ENCODE results near the gene RUNX2. TPM values are rescaled to one million over a fixed set of nuclear protein-coding genes. Genes with fewer than 3 reads are reported as not detected.

RUNX2 gene
- total and polyA plus RNA-seq, 3 experiments from 2014 or later: 16.1 to 25.8 (median 25.3) TPM

DNA sequence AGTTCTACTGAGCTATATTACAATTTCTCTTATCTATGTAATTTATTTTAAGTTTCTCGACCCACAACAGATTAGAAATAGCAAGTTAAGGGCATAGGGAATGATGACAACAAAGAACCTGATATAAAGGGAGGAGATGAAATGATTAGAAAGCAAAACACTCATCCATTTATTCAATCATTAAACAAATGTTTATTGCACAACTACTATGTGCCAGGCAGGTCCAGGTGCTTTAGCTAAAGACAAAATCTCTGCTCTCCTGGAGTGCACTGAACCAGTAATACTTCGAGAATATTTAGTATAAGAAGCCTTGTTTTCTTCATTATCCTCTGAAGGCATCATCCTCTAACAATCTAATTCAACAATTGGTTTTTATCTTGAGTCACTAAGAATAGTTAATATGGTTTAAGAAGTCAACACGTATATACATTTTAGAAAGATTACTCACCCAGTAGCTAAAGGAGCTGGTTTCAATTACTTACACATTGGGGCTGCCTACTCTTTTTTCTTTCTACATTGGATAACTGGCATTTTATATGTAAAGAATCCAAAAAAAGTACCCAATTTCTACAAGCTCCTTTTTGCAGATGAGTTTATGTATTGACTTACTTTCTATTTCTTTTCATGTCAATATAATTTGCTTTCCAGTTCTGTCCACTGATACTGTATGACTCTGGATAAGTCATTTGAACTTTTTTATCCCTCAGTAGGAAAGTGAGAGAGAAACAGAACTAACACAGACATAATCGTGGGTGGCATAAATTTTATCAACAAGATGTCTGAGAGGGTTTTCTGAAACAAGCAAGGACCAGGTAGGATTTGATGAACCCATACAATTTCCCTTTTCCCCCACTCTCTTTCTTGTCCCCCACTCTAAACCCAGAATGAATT is 375.0 kb downstream of the RUNX2 start:
- Histone ChIP-seq H3K36me3 (ENCODE audit: insufficient read depth, low read length) (no peaks in the 10 kb centered on the region), H3K9me3 (ENCODE audit: low read length) (no peaks in the 10 kb centered on the region), H3K4me3 (ENCODE audit: low read length) (no peak overlapping the region), H3K27me3 (ENCODE audit: insufficient read depth, low read length, poor library complexity, severe bottlenecking) (no peaks in the 10 kb centered on the region), H3K27ac (ENCODE audit: low read depth, low read length) (no peak overlapping the region), H3K4me1 (ENCODE audit: insufficient read depth, low read length) (peaks cover 6% of the 10 kb centered on the region)
- ChIA-PET CTCF (interaction anchor here (0.6 to 2.6 kb wide), 2 partner anchors 11 to 24 kb away, joined by 3 to 9 read pairs; no protein-coding TSS in a partner anchor), POLR2A (no interaction called here)
- H3K27me3 Mint-ChIP-seq: peaks cover 0 to 1% of the 10 kb centered on the region in 2 donors
- peaks cover 0 to 4% (median 3%) of the 10 kb centered on the region in 3 donors for H3K36me3 Mint-ChIP-seq
- no peak overlapping the region for H3K27ac Mint-ChIP-seq
- H3K4me3 Mint-ChIP-seq: no peak overlapping the region
- H3K4me1 Mint-ChIP-seq: no peaks in the 10 kb centered on the region
- DNase-seq: no peak
- no peaks in the 10 kb centered on the region for H3K9me3 Mint-ChIP-seq

DNA sequence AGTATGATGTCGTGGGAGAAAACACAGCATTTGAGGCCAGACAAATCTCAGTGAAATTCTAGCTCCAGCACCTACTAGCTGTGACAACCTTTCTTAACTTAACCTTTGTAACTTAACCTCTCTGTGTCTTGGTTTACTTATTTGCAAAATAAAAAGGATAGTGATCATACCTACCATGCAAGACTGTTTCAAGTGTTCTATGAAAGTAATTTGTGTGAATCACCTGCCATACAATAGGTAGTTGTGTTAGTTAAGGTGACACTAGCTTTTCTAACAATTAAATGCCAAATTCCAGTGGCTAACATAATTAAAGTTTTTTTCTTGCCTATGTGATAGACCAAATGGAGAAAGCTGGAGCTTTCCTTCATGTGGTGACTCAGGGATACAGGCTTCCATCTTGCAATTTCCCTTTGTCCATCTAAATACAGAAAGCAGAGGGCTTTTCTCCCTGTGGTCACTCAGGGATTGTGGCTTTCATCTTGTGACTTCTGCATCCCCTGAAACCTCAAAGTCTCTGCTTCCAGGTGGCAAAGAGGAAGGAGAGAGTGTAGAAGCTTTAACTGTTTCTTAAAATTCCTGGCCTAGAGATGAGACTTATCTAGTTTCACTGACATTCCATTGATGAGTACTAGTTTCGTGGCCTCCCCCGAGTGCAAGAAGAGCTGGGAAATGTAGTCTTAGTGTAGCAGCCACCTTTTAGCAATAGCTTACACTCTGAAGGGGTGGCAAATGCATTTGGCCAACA is 376.1 kb downstream of the RUNX2 start:
- Mint-ChIP-seq H3K4me1 (no peaks in the 10 kb centered on the region), H3K4me3 (no peak overlapping the region), H3K9me3 (no peaks in the 10 kb centered on the region), H3K27ac (no peak overlapping the region), H3K27me3 (peaks cover 0 to 1% of the 10 kb centered on the region in 2 donors), H3K36me3 (peaks cover 0 to 1% (median under 1%) of the 10 kb centered on the region in 3 donors)
- Histone ChIP-seq H3K36me3 (ENCODE audit: insufficient read depth, low read length) (no peaks in the 10 kb centered on the region), H3K4me1 (ENCODE audit: insufficient read depth, low read length) (peaks cover 6% of the 10 kb centered on the region), H3K4me3 (ENCODE audit: low read length) (no peak overlapping the region), H3K9me3 (ENCODE audit: low read length) (no peaks in the 10 kb centered on the region), H3K27ac (ENCODE audit: low read depth, low read length) (no peak overlapping the region), H3K27me3 (ENCODE audit: insufficient read depth, low read length, poor library complexity, severe bottlenecking) (no peaks in the 10 kb centered on the region)
- ChIA-PET CTCF (interaction anchor here (2.6 kb wide), 1 partner anchor 10 kb away, joined by 9 read pairs; no protein-coding TSS in a partner anchor), POLR2A (no interaction called here)
- DNase-seq: no peak

DNA sequence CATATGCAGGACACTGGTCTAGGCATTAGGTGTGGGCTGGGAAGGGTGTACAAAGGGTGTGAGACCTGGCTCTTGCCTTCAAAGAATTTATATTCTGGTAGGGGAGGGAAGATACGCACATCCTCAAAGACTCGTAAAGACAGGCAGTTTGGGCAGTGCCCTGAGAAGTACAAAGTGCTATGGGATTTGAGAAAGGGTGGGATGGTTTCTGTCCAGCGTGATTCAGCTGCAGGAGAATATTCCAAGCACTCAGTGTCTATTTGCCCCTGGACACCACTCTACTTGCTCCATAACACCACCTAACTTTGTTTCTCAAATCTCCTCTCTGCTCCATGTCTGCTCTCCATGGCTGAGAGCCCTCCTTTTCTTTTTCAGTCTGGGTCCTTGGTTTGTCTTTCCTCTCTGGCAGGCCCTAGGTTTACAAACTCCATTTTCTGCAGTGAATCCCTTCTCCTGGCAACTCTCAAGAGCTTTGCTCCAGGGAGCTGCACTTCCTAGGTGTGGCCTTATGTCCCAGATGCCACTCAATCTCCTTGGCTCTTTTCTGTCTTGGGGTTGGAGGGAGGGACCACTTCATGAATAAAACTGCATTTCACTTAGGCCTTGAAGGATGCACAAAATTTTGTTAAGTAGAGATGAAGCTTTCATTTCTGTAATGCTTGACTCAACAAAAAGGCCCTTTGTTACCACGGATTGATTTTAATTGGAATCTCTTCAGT is 377.2 kb downstream of the RUNX2 start:
- Histone ChIP-seq H3K27ac (ENCODE audit: low read depth, low read length) (no peak overlapping the region), H3K27me3 (ENCODE audit: insufficient read depth, low read length, poor library complexity, severe bottlenecking) (no peaks in the 10 kb centered on the region), H3K4me3 (ENCODE audit: low read length) (no peak overlapping the region), H3K36me3 (ENCODE audit: insufficient read depth, low read length) (no peaks in the 10 kb centered on the region), H3K4me1 (ENCODE audit: insufficient read depth, low read length) (peaks cover 6% of the 10 kb centered on the region), H3K9me3 (ENCODE audit: low read length) (no peaks in the 10 kb centered on the region)
- no peak overlapping the region for H3K4me3 Mint-ChIP-seq
- H3K27me3 Mint-ChIP-seq: peaks cover 0 to 1% of the 10 kb centered on the region in 2 donors
- H3K27ac Mint-ChIP-seq: no peak overlapping the region
- H3K4me1 Mint-ChIP-seq: peaks cover 3 to 7% (median 7%) of the 10 kb centered on the region in 3 donors
- H3K9me3 Mint-ChIP-seq: no peaks in the 10 kb centered on the region
- ChIA-PET CTCF (interaction anchor here (2.6 kb wide), 1 partner anchor 9 kb away, joined by 9 read pairs; no protein-coding TSS in a partner anchor), POLR2A (no interaction called here)
- peaks cover 0 to 1% (median 0%) of the 10 kb centered on the region in 3 donors for H3K36me3 Mint-ChIP-seq
- no peak for DNase-seq

DNA sequence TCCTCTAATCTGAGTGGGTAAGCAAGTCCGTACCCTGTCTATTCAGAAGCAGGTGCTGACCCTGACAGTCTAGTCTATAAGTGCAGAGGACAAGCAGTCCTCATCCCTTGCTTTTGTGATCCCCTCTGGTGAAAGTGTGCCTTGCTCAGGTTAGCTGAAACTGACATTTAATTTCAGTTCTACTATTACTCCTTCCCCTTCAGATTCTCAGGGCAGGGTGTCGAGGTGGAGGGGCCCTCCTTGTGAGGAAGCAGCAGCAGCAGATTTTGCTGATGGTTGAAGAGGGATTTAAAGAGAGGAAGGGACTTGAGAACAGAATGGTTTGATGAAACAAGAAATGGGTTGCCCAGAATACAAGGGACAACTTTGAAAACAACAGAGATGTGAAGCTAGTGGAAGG is 378.2 kb downstream of the RUNX2 start:
- no peaks in the 10 kb centered on the region for H3K27me3 ChIP-seq (ENCODE audit: insufficient read depth, low read length, poor library complexity, severe bottlenecking)
- no peak overlapping the region for H3K4me3 ChIP-seq (ENCODE audit: low read length)
- H3K36me3 Mint-ChIP-seq: peaks cover 0 to 1% (median 0%) of the 10 kb centered on the region in 3 donors
- H3K27me3 Mint-ChIP-seq: peaks cover 0 to 1% of the 10 kb centered on the region in 2 donors
- H3K36me3 ChIP-seq (ENCODE audit: insufficient read depth, low read length): no peaks in the 10 kb centered on the region
- no peak overlapping the region for H3K27ac Mint-ChIP-seq
- POLR2A ChIA-PET: no interaction called here
- H3K27ac ChIP-seq (ENCODE audit: low read depth, low read length): no peak overlapping the region
- H3K9me3 Mint-ChIP-seq: no peaks in the 10 kb centered on the region
- CTCF ChIA-PET: interaction anchor here (0.8 kb wide), 1 partner anchor 8 kb away, joined by 3 read pairs; no protein-coding TSS in a partner anchor
- DNase-seq: no peak
- peaks cover 3 to 15% (median 14%) of the 10 kb centered on the region in 3 donors for H3K4me1 Mint-ChIP-seq
- H3K4me3 Mint-ChIP-seq: no peak overlapping the region
- H3K4me1 ChIP-seq (ENCODE audit: insufficient read depth, low read length): peaks cover 6% of the 10 kb centered on the region
- no peaks in the 10 kb centered on the region for H3K9me3 ChIP-seq (ENCODE audit: low read length)

DNA sequence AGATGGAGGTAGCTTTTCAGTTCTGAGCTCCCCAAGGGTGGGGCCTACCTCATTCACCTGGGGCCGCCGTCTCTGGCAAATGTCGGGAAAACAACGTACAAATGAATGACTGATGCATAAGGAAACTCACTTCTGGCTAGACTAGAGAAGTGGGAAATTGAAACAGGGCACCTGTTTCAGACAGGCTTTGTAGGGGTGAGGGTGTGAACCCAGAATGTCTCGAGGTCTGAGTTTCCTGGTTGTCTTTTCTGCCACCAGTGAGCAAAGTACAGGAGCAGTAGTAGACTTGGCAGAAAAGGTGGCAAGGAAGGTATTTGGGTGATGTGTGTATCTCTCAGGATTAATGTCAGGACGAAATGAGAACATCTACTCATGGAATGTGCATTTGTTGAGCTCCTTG is 379.0 kb downstream of the RUNX2 start:
- H3K4me1 ChIP-seq (ENCODE audit: insufficient read depth, low read length): peaks cover 6% of the 10 kb centered on the region
- no peaks in the 10 kb centered on the region for H3K27me3 ChIP-seq (ENCODE audit: insufficient read depth, low read length, poor library complexity, severe bottlenecking)
- Mint-ChIP-seq H3K27me3 (peaks cover 0 to 1% of the 10 kb centered on the region in 2 donors), H3K27ac (no peak overlapping the region), H3K4me3 (no peak overlapping the region), H3K4me1 (peaks cover 3 to 15% (median 14%) of the 10 kb centered on the region in 3 donors), H3K9me3 (no peaks in the 10 kb centered on the region), H3K36me3 (peaks cover 0 to 1% (median 0%) of the 10 kb centered on the region in 3 donors)
- no peaks in the 10 kb centered on the region for H3K9me3 ChIP-seq (ENCODE audit: low read length)
- DNase-seq: no peak
- H3K27ac ChIP-seq (ENCODE audit: low read depth, low read length): no peak overlapping the region
- ChIA-PET POLR2A (no interaction called here), CTCF (interaction anchor here (0.8 kb wide), 1 partner anchor 8 kb away, joined by 3 read pairs; no protein-coding TSS in a partner anchor)
- H3K36me3 ChIP-seq (ENCODE audit: insufficient read depth, low read length): no peaks in the 10 kb centered on the region
- H3K4me3 ChIP-seq (ENCODE audit: low read length): no peak overlapping the region

DNA sequence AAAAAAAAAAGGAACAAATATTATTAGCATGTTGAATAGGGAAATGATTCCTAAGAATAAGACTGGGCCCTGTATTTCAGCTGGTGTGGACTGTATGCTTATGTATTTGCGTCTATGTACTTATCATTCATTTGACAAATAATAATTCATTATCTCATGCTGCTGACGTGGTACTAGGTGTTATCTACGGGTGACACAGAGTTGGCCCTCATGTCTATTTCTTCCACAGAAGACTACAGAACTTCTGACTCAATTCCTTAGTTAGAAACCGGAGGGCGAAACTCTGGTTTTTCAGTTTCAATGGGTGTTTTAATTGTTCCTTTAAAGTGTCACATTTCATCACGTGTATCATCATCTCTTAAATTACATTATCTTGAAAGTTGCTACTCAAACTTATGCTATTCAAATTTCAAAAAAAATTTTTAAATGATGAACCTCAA is 381.7 kb downstream of the RUNX2 start:
- POLR2A ChIA-PET: no interaction called here

DNA sequence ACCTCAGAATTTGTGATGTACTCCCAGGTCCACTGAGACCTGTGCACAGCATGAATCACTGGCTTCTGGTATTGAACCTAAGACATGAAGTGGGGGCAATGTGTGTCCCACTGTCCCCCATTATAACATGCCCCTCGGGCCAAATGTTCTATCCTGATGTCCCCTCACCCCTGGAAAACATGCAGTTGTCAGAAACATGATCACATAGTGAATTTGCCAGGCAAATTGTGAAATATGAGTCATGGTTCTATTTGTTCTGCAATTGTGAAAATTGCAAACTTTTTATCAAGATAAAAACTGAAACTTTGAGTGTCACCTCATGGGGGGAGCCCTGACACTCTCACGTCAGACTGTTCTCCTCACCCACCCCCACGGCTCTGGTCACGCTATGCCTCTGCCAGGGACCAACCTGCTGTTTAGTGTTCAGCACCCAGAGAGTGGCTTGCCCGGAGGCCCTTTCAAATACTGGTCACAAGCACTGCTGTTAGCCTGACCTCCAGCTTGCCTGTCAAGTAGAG is 382.2 kb downstream of the RUNX2 start:
- no peak overlapping the region for H3K4me3 ChIP-seq (ENCODE audit: low read length)
- H3K9me3 ChIP-seq (ENCODE audit: low read length): no peaks in the 10 kb centered on the region
- peak overlapping the region in 2 of 8 donors; percentile 10 to 72 for H3K27ac Mint-ChIP-seq
- no peaks in the 10 kb centered on the region for H3K27me3 ChIP-seq (ENCODE audit: insufficient read depth, low read length, poor library complexity, severe bottlenecking)
- H3K27me3 Mint-ChIP-seq: peaks cover 0 to 7% of the 10 kb centered on the region in 2 donors
- H3K4me1 Mint-ChIP-seq: peaks cover 13 to 32% (median 26%) of the 10 kb centered on the region in 3 donors
- H3K4me3 Mint-ChIP-seq: no peak overlapping the region
- H3K36me3 Mint-ChIP-seq: peaks cover 0 to 1% (median 0%) of the 10 kb centered on the region in 3 donors
- H3K36me3 ChIP-seq (ENCODE audit: insufficient read depth, low read length): no peaks in the 10 kb centered on the region
- peak in 1 of 5 donors; percentile 3 for DNase-seq
- H3K27ac ChIP-seq (ENCODE audit: low read depth, low read length): no peak overlapping the region
- no peaks in the 10 kb centered on the region for H3K9me3 Mint-ChIP-seq
- H3K4me1 ChIP-seq (ENCODE audit: insufficient read depth, low read length): peaks cover 11% of the 10 kb centered on the region
- ChIA-PET CTCF (no interaction called here), POLR2A (no interaction called here)

More for the DNA sequence above, 381.7 kb downstream of the RUNX2 start:
- Mint-ChIP-seq H3K36me3 (peaks cover 0 to 1% (median 0%) of the 10 kb centered on the region in 3 donors), H3K4me1 (peaks cover 12 to 27% (median 24%) of the 10 kb centered on the region in 3 donors), H3K27me3 (peaks cover 0 to 8% of the 10 kb centered on the region in 2 donors), H3K27ac (peak overlapping the region in 1 of 8 donors; percentile 1), H3K9me3 (no peaks in the 10 kb centered on the region), H3K4me3 (no peak overlapping the region)
- Histone ChIP-seq H3K4me1 (ENCODE audit: insufficient read depth, low read length) (peaks cover 11% of the 10 kb centered on the region), H3K9me3 (ENCODE audit: low read length) (no peaks in the 10 kb centered on the region), H3K27ac (ENCODE audit: low read depth, low read length) (no peak overlapping the region), H3K4me3 (ENCODE audit: low read length) (no peak overlapping the region), H3K27me3 (ENCODE audit: insufficient read depth, low read length, poor library complexity, severe bottlenecking) (no peaks in the 10 kb centered on the region), H3K36me3 (ENCODE audit: insufficient read depth, low read length) (no peaks in the 10 kb centered on the region)
- no peak for DNase-seq
- CTCF ChIA-PET: interaction anchor here (1.0 kb wide), 1 partner anchor 1234 kb away, joined by 3 read pairs; no protein-coding TSS in a partner anchor

Data from CD8-positive, alpha-beta memory T cell (primary cell).